22Rv1 (cell line): ENCODE data around the gene LILRA1.
"Not testable (repeated sequence)": the region's sequence is repeated elsewhere in the genome, so short reads cannot be mapped to it uniquely, and the experiment has no call there.

ENCODE experiments used
- ZFX ChIP-seq: fragments of 450-650 bp; IDR thresholded peaks from 2 replicates; pipeline ENCODE4 v1.6.1; 2017; ENCODE audit warnings: antibody characterized with exemption, borderline replicate concordance
- TF ChIP-seq, protein P1 (sequence below): fragments of 450-650 bp; IDR thresholded peaks from 2 replicates; pipeline ENCODE4 v1.5.1; 2017; ENCODE audit warnings: mild to moderate bottlenecking

DNA sequence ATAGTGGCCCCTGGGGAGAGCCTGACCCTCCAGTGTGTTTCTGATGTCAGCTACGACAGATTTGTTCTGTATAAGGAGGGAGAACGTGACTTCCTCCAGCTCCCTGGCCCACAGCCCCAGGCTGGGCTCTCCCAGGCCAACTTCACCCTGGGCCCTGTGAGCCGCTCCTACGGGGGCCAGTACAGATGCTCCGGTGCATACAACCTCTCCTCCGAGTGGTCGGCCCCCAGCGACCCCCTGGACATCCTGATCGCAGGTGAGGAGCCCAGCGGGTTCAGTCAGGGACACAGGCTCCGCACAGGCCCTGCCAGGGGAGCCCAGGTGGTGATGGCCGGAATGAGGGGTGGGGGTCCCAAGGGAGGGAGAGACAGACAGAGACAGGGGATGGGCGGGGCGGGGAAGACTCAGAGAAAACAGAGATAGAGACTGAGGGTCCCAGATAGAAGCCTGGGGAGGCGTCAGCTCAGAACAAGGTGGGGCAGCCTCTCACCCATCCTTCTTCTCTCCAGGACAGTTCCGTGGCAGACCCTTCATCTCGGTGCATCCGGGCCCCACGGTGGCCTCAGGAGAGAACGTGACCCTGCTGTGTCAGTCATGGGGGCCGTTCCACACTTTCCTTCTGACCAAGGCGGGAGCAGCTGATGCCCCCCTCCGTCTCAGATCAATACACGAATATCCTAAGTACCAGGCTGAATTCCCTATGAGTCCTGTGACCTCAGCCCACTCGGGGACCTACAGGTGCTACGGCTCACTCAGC is 2.4 kb downstream of the LILRA1 start:
- TF ChIP-seq, protein P1, sequence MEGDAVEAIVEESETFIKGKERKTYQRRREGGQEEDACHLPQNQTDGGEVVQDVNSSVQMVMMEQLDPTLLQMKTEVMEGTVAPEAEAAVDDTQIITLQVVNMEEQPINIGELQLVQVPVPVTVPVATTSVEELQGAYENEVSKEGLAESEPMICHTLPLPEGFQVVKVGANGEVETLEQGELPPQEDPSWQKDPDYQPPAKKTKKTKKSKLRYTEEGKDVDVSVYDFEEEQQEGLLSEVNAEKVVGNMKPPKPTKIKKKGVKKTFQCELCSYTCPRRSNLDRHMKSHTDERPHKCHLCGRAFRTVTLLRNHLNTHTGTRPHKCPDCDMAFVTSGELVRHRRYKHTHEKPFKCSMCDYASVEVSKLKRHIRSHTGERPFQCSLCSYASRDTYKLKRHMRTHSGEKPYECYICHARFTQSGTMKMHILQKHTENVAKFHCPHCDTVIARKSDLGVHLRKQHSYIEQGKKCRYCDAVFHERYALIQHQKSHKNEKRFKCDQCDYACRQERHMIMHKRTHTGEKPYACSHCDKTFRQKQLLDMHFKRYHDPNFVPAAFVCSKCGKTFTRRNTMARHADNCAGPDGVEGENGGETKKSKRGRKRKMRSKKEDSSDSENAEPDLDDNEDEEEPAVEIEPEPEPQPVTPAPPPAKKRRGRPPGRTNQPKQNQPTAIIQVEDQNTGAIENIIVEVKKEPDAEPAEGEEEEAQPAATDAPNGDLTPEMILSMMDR = not testable (repeated sequence)
- not testable (repeated sequence) for TF ChIP-seq ZFX
